Measurements from ENCODE around the gene SHOX.

SHOX gene

DNA sequence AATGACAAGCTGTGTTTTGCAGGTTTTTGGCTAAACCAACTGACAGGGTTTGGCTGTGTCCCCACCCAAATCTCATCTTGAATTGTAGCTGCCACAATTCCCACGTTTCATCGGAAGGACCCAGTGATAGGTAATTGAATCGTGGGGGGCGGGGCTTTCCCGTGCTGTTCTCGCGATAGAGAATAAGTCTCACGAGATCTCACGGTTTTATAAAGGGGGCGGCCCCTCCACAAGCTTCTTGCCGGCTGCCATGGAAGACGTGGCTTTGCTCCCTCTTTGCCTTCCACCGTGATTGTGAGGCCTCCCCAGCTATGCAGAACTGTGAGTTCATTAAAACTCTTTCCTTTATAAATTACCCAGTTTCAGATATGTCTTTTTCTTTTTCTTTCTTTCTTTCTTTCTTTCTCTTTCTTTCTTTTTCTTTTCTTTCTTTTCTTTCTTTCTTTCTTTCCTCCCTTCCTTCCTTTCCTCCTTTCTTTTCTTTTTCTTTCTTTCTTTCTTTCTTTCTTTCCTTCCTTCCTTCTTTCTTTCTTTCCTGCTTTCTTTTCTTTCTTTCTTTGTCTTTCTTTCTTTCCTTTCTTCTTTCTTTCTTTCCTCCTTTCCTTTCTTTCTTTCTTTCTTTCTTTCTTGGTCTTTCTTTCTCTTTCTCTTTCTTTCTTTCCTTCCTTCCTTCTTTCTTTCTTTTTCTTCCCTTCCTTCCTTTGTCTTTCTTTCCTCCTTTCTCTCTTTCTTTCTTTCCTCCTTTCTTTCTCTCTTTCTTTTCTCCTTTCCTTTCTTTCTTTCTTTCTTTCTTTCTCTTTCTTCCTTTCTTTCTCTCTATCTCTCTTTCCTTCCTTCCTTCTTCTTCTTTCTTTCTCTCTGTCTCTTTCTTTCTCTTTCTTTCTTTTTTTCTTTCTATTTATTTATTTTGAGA, 54.8 kb downstream of the SHOX start:
- H3K4me3 ChIP-seq (ENCODE audit: low read depth, low read length), result no peak overlapping the region
- TF ChIP-seq, protein P1, sequence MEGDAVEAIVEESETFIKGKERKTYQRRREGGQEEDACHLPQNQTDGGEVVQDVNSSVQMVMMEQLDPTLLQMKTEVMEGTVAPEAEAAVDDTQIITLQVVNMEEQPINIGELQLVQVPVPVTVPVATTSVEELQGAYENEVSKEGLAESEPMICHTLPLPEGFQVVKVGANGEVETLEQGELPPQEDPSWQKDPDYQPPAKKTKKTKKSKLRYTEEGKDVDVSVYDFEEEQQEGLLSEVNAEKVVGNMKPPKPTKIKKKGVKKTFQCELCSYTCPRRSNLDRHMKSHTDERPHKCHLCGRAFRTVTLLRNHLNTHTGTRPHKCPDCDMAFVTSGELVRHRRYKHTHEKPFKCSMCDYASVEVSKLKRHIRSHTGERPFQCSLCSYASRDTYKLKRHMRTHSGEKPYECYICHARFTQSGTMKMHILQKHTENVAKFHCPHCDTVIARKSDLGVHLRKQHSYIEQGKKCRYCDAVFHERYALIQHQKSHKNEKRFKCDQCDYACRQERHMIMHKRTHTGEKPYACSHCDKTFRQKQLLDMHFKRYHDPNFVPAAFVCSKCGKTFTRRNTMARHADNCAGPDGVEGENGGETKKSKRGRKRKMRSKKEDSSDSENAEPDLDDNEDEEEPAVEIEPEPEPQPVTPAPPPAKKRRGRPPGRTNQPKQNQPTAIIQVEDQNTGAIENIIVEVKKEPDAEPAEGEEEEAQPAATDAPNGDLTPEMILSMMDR (IDR thresholded peaks at IDR 0.05; ENCODE audit: low read depth, low read length, missing control alignments), result no peak
- no peak for DNase-seq (ENCODE audit: low read depth)

DNA sequence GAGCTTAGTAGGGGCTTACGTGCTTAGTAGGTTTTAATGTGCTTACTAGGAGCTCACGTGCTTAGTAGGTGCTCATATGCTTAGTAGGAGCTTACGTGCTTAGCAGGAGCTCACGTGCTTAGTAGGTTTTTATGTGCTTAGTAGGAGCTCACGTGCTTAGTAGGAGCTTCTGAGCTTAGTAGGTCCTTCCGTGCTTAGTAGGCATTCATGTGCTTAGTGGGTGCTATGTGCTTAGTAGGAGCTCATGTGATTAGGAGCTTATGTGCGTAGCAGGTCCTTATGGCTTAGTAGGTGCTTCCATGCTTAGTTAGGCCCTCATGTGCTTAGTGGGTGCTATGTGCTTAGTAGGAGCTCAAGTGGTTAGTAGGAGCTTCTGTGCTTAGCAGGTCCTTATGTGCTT, 59.4 kb downstream of the SHOX start:
- H3K4me3 ChIP-seq (ENCODE audit: low read depth, low read length), result no peak overlapping the region
- TF ChIP-seq, protein P1 (IDR thresholded peaks at IDR 0.05; ENCODE audit: low read depth, low read length, missing control alignments), result no peak
- DNase-seq (ENCODE audit: low read depth), result no peak

DNA sequence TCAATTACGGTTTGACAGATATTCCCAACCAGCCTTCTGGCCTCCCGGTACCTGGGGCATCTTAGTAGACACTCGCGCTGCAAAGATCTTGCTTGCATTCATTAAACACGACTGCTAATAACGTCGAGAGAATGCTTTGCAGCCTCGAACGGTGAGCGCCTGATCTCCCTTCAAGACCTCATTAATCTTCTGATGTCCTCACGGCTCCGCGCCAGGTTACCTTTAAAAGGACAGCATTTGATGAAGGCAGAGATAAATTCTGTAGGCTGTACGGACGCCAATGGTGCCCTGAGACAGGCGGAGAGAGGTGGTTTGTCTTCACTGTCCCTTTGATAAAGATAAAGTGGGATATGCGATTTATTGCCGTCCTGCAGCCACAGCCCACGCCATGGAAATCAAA, 64.2 kb downstream of the SHOX start:
- no peak for DNase-seq (ENCODE audit: low read depth)
- no peak overlapping the region for H3K4me3 ChIP-seq (ENCODE audit: low read depth, low read length)
- TF ChIP-seq, protein P1 (IDR thresholded peaks at IDR 0.05; ENCODE audit: low read depth, low read length, missing control alignments), result no peak

DNA sequence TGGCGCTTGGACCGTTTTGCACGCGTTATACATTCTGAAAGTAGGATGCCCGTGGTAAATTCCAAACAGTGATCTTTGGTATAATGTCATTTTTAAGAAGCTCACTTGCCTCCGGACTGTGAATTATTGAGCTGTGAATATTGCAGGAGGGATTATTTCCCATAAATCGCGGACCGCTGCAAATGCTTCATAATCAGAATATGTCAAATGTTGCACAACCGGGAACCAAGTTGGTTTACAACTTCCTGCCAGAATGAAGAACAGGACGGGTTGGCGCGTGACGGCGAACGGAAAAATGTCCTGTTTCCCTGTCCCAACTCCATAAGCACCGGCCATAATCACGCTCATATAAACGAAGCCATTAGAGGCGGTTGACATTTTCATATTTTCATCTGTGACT, 67.6 kb downstream of the SHOX start:
- no peak for DNase-seq (ENCODE audit: low read depth)
- no peak overlapping the region for H3K4me3 ChIP-seq (ENCODE audit: low read depth, low read length)
- TF ChIP-seq, protein P1 (IDR thresholded peaks at IDR 0.05; ENCODE audit: low read depth, low read length, missing control alignments), result no peak

DNA sequence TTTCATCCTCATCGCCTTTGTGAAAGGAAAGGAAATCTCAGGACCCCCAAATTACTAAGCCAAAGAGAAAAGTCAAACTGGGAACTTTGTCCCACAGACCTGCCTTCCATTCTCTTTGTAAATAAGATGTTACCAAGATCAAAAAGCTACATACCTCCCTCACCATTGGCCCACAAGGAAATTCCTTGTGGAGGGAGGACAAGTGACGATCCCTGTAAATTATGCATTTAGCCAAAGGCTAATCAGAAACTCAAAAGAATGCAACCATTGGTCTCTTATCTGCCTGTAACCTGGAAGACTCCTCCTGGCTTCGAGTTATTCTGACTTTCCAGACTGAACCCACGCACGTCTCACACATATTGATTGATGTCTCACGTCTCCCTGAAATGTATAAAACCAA, 70.3 kb downstream of the SHOX start:
- H3K4me3 ChIP-seq (ENCODE audit: low read depth, low read length), result no peak overlapping the region
- TF ChIP-seq, protein P1 (IDR thresholded peaks at IDR 0.05; ENCODE audit: low read depth, low read length, missing control alignments), result no peak
- no peak for DNase-seq (ENCODE audit: low read depth)

DNA sequence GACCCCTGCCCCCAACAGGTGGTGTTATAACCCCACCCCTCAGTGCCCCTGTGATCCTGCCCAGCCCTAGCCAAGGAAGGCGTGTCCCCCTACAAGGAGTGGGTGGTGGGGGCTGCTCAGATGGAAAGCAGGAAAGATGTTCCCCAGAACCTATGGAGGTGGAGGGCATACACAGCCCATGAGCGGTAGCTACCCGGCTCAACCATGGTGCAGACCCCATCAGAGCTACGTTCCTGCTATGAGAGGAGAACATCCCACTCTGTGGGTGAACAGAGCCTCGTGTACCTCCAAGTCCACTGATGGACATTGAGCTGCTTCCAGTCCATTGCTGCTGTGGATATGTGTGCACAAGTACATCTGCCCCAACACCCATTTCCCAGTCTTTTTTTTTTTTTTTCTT, 71.1 kb downstream of the SHOX start:
- no peak for DNase-seq (ENCODE audit: low read depth)
- H3K4me3 ChIP-seq (ENCODE audit: low read depth, low read length), result no peak overlapping the region
- TF ChIP-seq, protein P1 (IDR thresholded peaks at IDR 0.05; ENCODE audit: low read depth, low read length, missing control alignments), result no peak

DNA sequence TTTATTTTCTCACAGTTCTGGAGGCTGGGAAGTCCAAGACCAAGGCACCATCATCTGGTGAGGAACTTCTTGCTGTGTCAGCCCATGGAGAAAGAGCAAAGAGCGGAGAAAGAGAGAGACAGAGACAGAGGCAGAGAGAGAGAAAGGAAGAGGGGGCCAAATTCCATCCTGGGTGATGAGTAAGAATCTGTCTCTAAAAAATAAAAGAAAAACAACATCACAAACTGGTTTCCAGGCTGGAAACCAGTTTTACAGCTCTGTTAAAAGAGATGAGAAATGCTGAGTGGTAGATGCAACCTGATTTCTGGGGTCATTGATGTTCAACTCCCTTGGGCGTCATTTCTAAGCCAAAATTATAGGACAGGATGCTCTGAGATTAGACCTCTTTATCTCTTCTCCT, 72.9 kb downstream of the SHOX start:
- no peak overlapping the region for H3K4me3 ChIP-seq (ENCODE audit: low read depth, low read length)
- DNase-seq (ENCODE audit: low read depth), result no peak
- TF ChIP-seq, protein P1 (IDR thresholded peaks at IDR 0.05; ENCODE audit: low read depth, low read length, missing control alignments), result no peak

Data from GM12864 (cell line).